HG03159 (cell line): ENCODE data around the gene SLIRP.
"Not testable (repeated sequence)": the region's sequence is repeated elsewhere in the genome, so short reads cannot be mapped to it uniquely, and the experiment has no call there.

ENCODE experiments used
- ATAC-seq: cut with Tn5 transposase; IDR thresholded peaks from one replicate; pipeline ENCODE4 v1.9.1; 2021; ENCODE audit warnings: mild to moderate bottlenecking, moderate library complexity; ENCODE audit not compliant: unreplicated experiment

Gene SLIRP

DNA sequence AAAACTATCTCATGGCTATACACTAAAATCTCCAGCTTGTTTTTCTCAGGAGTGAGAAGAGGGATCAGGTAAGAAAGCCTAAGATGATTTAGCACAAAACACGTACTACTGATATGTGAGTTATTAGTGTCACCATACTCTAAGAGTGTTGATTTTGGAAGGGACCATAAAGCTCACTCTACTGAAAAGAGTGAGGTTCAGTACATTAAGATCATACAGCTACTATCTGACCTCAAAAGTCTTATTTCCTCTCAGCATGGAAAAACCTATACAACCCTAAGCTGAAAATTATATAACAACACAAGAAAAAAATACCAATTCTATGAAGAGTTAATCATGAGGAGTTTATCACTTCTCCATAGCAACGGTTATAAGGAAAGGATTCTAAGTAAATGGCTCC lies 33.5 kb downstream of the SLIRP start:
- ATAC-seq: no peak

DNA sequence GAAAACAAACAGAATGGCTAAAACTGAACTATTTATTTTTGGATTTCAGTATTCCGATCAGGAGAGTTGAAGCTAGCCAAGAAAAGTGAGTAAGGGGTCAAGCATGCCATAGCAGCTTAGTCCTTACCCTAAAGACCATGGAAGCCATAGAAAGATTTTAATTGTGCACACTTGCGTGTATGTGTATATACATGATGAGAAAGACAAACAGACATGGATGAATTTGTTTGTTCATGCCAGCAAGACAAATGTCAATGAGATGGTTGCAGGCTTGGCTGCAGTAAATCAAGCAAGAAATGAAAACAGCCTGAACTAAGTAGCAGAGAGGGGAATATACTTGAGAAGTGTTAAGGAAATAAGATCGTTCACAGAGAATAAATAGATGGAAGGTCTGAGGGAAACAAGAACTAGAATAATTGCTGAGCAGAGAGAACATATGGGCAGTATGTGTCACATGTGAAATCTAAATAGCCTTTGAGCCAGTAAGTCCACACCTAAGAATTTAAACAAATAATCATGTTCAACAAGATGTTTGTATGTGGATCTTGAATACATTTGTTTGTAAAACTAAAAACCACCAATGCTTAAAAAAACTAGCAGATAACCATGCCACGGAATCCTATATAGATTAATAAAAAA lies 38.3 kb downstream of the SLIRP start:
- ATAC-seq: no peak

DNA sequence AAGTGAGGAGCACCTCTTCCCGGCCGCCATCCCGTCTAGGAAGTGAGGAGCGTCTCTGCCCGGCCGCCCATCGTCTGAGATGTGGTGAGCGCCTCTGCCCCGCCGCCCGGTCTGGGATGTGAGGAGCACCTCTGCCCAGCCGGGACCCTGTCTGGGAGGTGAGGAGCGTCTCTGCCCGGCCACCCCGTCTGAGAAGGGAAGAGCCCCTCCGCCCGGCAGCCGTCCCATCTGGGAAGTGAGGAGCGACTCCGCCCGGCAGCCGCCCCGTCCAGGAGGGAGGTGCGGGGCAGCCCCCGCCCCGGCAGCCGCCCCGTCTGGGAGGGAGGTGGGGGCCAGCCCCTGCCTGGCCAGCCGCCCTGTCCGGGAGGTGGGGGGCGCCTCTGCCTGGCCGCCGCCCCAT lies 39.5 kb downstream of the SLIRP start:
- not testable (repeated sequence) for ATAC-seq

DNA sequence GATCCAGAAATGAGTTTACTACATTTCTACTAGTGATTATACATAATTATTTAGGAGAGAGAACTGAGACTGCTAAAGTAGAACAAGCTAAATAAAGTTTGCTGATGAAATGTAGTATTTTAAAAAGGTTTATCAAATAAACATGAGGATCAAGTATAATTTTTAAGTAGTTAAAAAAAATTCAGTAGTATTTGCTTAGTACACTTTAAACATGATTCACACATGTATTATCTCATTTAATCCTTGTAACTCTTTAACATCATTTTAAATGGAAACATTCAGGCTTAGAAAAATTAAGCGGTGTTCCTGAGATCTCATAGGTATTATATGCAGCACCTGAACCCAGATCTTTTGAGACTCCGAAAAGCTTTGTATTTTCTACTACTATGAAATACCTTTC lies 44.4 kb downstream of the SLIRP start:
- ATAC-seq: no peak

DNA sequence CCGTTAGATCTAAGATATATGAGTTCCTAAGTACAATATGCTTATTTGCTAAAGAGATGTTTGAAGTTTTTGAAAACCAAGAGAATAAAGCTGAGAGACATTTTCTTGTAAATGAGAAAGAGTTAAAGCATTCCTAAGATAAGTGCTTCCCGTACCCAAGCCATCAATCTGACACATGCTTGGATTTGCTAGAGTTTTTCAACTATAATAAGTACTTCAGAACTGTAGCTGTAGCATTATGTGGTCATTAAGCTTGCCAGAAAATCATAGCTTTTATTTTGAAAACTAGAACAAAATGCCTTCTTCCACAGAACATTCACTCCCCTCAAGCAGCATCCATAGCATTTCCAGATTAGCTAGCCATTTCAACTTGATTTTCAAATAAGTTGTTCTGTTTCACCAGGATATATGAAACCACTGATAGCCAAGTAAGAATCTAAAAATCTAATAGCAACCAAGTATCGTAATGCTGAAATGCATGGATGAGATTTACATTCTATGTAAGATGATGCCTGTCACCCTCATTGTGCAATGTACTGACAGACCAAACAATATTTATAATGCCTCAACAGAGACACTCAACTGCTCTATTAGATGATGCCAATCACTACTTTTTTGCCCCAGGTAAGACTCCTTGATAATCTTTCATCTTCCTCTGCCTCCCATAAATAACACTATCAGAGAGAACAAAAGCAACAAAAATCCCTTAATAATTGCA lies 45.1 kb downstream of the SLIRP start:
- ATAC-seq: no peak

DNA sequence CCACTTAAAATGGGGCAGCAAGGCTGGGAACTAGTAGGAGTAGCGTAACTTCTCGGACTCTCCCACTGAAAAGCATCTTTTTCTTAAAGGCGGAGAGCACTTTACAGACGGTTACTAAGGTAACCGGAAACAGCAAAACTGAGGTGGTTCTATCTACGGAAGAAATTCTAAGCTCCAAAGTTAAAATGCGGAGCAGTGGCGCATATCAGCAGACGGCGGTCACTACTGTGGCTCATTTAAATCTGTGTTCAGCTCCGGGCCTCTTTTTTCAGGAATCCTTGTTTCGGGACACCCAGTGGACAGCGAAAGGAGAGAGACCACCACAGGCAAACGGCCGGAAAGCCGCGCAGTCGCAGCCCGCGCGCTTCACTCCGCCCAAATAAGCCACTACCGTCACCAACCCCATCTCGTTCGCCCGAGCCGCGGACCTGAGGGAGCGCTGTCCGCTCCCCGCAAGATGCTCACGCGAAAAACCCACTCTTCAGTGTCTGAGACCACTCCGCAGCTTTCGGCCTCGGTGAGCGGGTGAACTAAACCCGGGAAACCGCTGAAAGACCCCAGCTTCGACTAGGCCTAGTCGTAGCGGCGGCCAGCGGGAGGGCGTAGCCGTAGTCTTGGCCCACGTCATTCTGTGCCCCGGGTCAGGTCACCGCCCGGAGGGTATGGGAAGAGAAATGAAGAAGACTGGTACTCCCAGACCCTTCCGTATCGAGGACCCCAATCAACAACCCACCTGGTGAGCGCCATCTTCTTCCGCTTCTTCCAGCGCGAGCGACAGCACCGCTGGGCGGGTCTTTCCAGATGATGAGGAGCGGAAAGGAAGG lies 52.7 kb downstream of the SLIRP start, which contains the start of gene SNW1:
SNW1 (minus strand) TSS at position 776 of the 824 bp plus-strand sequence; CDS start at position 747, 29 bp downstream.
- peak; percentile 95 for ATAC-seq

DNA sequence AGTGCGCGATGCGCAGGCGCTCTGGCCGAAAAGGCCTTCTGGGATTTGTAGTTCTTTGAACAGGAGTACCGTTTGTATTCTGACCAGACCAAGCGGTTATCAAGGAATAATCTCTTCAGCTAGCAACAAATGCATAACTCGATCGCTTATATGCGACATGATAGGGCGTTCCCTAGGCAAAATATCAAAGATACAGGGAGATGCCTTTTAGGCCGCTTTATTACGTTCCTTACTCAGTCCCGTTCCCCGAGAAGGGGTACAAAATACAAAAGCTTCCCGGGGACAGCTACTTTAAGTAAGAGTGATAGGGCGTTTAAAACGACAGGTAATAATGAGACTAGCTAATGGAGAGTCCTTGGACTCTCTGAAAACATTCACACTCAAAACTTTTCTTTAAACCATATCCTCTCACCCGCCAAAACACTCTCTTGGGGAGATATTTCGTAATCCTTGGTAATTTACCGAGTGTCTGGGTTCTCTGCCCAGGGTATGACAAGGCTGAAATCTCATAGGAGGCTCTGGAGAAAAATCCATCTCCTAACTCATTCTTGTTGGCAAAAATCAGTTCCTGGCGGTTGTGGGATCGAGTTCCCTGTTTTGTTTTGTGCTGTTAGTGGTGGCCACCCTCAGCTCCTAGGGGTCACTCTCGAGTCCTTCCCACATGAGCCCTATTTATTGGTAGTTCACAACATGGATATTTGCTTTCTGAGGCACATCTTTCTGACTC lies 53.5 kb downstream of the SLIRP start:
- ATAC-seq: peak; percentile 9

DNA sequence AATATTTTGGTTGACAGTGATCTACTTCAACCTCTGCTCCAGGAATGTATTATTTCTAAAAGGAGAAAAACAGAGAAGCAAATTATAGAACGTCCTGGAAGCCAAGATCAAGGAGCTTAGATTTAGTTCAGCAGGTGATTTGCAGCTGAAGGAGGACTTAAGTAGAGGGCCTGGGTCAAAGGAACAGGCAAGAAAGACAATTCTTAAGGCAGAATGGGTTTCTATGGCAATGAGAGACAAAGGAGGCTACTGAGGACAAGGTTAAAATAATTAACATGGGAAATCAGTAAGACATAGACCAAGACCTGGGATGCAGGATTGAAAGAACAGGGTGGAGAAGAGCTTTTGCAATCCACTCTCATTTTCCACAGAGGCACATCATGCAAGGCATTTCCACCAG lies 55.4 kb downstream of the SLIRP start:
- ATAC-seq: no peak

DNA sequence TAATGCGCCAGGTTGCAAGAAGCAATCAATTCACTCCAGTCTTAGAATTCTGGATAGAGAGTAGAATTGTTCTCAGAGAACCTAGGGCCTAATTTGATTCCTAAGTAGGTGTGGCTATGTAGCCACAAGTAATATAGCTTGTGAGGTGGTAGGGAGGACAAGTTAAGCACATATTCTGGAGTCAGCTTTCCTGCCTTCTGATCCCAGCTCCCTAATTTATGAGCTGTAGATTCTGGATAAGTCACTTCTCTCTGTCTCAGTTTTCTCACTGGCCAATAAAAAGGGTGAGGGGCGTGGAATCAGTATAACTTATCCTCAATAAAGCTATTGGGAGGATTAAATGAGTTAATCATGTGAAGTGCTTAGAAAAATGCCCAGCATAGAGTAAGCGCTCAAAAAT lies 56.1 kb downstream of the SLIRP start:
- ATAC-seq: no peak
